ENCODE results near the gene MAJIN.

MAJIN gene

GRCh38 chr11:64970731-64971151 is 1.2 kb downstream of the MAJIN start:
- TF ChIP-seq USF1 (IDR thresholded peaks at IDR 0.05) (no peak), EGR1 (IDR thresholded peaks at IDR 0.05) (no peak), CREB1 (IDR thresholded peaks at IDR 0.05; ENCODE audit: low read depth) (no peak), REST (IDR thresholded peaks at IDR 0.05; ENCODE audit: low read depth) (no peak), MAX (IDR thresholded peaks at IDR 0.05) (no peak), CEBPB (IDR thresholded peaks at IDR 0.05) (no peak), TAF1 (IDR thresholded peaks at IDR 0.05; ENCODE audit: low read depth) (no peak), EP300 (IDR thresholded peaks at IDR 0.05; ENCODE audit: borderline replicate concordance) (no peak), YY1 (IDR thresholded peaks at IDR 0.05; ENCODE audit: low read depth) (no peak), TEAD4 (IDR thresholded peaks at IDR 0.05) (no peak), TCF12 (IDR thresholded peaks at IDR 0.05; ENCODE audit: low read depth) (no peak), RAD21 (IDR thresholded peaks at IDR 0.05; ENCODE audit: low read depth) (no peak), NFIC (IDR thresholded peaks at IDR 0.05) (no peak), ZBTB7A (IDR thresholded peaks at IDR 0.05; ENCODE audit: low read depth) (no peak), FOXM1 (IDR thresholded peaks at IDR 0.05; ENCODE audit: borderline replicate concordance, low read depth) (no peak)

GRCh38 chr11:64969209-64969608 is 2.7 kb downstream of the MAJIN start:
- TF ChIP-seq MAX (IDR thresholded peaks at IDR 0.05) (no peak), RAD21 (IDR thresholded peaks at IDR 0.05; ENCODE audit: low read depth) (no peak), CEBPB (IDR thresholded peaks at IDR 0.05) (no peak), FOXM1 (IDR thresholded peaks at IDR 0.05; ENCODE audit: borderline replicate concordance, low read depth) (no peak), TEAD4 (IDR thresholded peaks at IDR 0.05) (no peak), YY1 (IDR thresholded peaks at IDR 0.05; ENCODE audit: low read depth) (no peak), ZBTB7A (IDR thresholded peaks at IDR 0.05; ENCODE audit: low read depth) (no peak), EGR1 (IDR thresholded peaks at IDR 0.05) (no peak)

- TF ChIP-seq TCF12 (IDR thresholded peaks at IDR 0.05; ENCODE audit: low read depth), result no peak
- no peak for TF ChIP-seq REST (IDR thresholded peaks at IDR 0.05; ENCODE audit: low read depth)
- no peak for TF ChIP-seq NFIC (IDR thresholded peaks at IDR 0.05)
- no peak for TF ChIP-seq EP300 (IDR thresholded peaks at IDR 0.05; ENCODE audit: borderline replicate concordance)
- no peak for TF ChIP-seq RAD21 (IDR thresholded peaks at IDR 0.05; ENCODE audit: low read depth)
- no peak for TF ChIP-seq CREB1 (IDR thresholded peaks at IDR 0.05; ENCODE audit: low read depth)
- TF ChIP-seq USF1 (IDR thresholded peaks at IDR 0.05), result no peak
- no peak for TF ChIP-seq EGR1 (IDR thresholded peaks at IDR 0.05)
Observed at GRCh38 chr11:64967375-64967774, 4.5 kb downstream of the MAJIN start.

- TF ChIP-seq MAX (IDR thresholded peaks at IDR 0.05), result no peak
- TF ChIP-seq REST (IDR thresholded peaks at IDR 0.05; ENCODE audit: low read depth), result no peak
- TF ChIP-seq EP300 (IDR thresholded peaks at IDR 0.05; ENCODE audit: borderline replicate concordance), result no peak
- TF ChIP-seq TCF12 (IDR thresholded peaks at IDR 0.05; ENCODE audit: low read depth), result no peak
- no peak for TF ChIP-seq ZBTB7A (IDR thresholded peaks at IDR 0.05; ENCODE audit: low read depth)
- no peak for TF ChIP-seq FOXM1 (IDR thresholded peaks at IDR 0.05; ENCODE audit: borderline replicate concordance, low read depth)
- no peak for TF ChIP-seq USF1 (IDR thresholded peaks at IDR 0.05)
- TF ChIP-seq CREB1 (IDR thresholded peaks at IDR 0.05; ENCODE audit: low read depth), result no peak
- no peak for TF ChIP-seq TAF1 (IDR thresholded peaks at IDR 0.05; ENCODE audit: low read depth)
Observed at GRCh38 chr11:64963072-64963631, 8.8 kb downstream of the MAJIN start.

Data from Ishikawa (cell line).